Measurements from ENCODE around the gene PAX9. TPM values are rescaled to one million over a fixed set of nuclear protein-coding genes. Genes with fewer than 3 reads are reported as not detected.
A peak's percentile ranks its signal among the peaks of the same experiment; 100 is the strongest.

PAX9 gene
- total and polyA plus RNA-seq, 9 of the 15 experiments (the other 6 are each of a cell fraction or from before 2014, with no cell fraction given): 0.87 to 2.4 (median 1.3) TPM

DNA sequence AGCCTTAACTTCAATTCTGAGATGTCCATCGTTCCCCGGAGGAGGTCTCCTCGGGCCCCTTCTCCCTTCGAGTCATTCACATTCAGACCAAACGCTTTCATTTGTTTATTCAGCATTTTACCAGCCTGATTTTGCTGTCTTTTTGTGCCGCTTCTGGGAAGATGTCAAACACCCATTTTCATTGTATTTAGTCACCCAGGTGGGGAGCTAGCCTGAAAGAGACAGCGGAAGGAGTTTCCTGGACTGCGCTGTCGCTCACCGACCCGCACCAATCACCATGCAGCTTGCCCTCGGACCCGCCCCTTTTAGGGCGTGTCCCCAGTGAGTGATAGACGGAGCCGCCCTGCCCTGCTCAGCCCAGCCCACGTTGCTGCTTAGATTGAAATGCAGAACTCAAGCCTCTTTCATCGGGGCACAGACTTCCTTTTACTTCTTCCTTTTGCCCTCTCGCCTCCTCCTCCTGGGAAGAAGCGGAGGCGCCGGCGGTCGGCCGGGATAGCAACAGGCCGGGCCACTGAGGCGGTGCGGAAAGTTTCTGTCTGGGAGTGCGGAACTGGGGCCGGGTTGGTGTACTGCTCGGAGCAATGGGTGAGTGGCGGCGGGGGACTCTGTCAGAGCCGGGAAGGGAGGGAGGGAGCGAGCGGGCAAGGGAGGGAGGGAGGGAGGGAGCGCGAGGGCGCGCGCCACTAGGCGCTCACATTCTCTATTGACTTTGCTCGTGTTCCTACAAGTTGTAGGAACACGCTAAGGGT is at the start of gene PAX9 (continued):
- no peak for TF ChIP-seq DACH1 (IDR thresholded peaks at IDR 0.05; ENCODE audit: partially characterized antibody)
- TF ChIP-seq NRF1 (conservative IDR thresholded peaks at IDR 0.05 in 1 of 2, IDR thresholded peaks at IDR 0.05 in 1 of 2): peak; percentile 59 to 70
- peak; percentile 64 for TF ChIP-seq EP400 (IDR thresholded peaks at IDR 0.05)
- no peak for TF ChIP-seq HSF4 (CRISPR knock-in tag; IDR thresholded peaks at IDR 0.05; ENCODE audit: borderline replicate concordance)
- TF ChIP-seq BCL6 (CRISPR knock-in tag; IDR thresholded peaks at IDR 0.05): no peak
- TF ChIP-seq, protein P1, sequence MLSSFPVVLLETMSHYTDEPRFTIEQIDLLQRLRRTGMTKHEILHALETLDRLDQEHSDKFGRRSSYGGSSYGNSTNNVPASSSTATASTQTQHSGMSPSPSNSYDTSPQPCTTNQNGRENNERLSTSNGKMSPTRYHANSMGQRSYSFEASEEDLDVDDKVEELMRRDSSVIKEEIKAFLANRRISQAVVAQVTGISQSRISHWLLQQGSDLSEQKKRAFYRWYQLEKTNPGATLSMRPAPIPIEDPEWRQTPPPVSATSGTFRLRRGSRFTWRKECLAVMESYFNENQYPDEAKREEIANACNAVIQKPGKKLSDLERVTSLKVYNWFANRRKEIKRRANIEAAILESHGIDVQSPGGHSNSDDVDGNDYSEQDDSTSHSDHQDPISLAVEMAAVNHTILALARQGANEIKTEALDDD (IDR thresholded peaks at IDR 0.05): no peak
- TF ChIP-seq SIN3A (IDR thresholded peaks at IDR 0.05; ENCODE audit: borderline replicate concordance in 2 of 2, control insufficient read depth in 1 of 2, low read depth in 2 of 2, low read length in 2 of 2): no peak
- TF ChIP-seq, protein P2, sequence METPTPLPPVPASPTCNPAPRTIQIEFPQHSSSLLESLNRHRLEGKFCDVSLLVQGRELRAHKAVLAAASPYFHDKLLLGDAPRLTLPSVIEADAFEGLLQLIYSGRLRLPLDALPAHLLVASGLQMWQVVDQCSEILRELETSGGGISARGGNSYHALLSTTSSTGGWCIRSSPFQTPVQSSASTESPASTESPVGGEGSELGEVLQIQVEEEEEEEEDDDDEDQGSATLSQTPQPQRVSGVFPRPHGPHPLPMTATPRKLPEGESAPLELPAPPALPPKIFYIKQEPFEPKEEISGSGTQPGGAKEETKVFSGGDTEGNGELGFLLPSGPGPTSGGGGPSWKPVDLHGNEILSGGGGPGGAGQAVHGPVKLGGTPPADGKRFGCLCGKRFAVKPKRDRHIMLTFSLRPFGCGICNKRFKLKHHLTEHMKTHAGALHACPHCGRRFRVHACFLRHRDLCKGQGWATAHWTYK (CRISPR knock-in tag; IDR thresholded peaks at IDR 0.05): no peak
- TF ChIP-seq TCF7L2 (IDR thresholded peaks at IDR 0.05; ENCODE audit: low read depth, low read length): no peak
- TF ChIP-seq, protein P3, sequence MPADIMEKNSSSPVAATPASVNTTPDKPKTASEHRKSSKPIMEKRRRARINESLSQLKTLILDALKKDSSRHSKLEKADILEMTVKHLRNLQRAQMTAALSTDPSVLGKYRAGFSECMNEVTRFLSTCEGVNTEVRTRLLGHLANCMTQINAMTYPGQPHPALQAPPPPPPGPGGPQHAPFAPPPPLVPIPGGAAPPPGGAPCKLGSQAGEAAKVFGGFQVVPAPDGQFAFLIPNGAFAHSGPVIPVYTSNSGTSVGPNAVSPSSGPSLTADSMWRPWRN (IDR thresholded peaks at IDR 0.05; ENCODE audit: low read depth): no peak
- TF ChIP-seq MYC (IDR thresholded peaks at IDR 0.05; ENCODE audit: low read depth, low read length): peak; percentile 65; the same call in 1 of the 2 replicates
- no peak for TF ChIP-seq MYC (CRISPR knock-in tag; IDR thresholded peaks at IDR 0.05; ENCODE audit: borderline replicate concordance, low read depth)
- no peak for TF ChIP-seq ZBTB17 (CRISPR knock-in tag; IDR thresholded peaks at IDR 0.05)
- TF ChIP-seq, protein P4, sequence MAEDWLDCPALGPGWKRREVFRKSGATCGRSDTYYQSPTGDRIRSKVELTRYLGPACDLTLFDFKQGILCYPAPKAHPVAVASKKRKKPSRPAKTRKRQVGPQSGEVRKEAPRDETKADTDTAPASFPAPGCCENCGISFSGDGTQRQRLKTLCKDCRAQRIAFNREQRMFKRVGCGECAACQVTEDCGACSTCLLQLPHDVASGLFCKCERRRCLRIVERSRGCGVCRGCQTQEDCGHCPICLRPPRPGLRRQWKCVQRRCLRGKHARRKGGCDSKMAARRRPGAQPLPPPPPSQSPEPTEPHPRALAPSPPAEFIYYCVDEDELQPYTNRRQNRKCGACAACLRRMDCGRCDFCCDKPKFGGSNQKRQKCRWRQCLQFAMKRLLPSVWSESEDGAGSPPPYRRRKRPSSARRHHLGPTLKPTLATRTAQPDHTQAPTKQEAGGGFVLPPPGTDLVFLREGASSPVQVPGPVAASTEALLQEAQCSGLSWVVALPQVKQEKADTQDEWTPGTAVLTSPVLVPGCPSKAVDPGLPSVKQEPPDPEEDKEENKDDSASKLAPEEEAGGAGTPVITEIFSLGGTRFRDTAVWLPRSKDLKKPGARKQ (CRISPR knock-in tag; IDR thresholded peaks at IDR 0.05): peak; percentile 74; the same call in 1 of the 2 replicates
- TF ChIP-seq, protein P5, sequence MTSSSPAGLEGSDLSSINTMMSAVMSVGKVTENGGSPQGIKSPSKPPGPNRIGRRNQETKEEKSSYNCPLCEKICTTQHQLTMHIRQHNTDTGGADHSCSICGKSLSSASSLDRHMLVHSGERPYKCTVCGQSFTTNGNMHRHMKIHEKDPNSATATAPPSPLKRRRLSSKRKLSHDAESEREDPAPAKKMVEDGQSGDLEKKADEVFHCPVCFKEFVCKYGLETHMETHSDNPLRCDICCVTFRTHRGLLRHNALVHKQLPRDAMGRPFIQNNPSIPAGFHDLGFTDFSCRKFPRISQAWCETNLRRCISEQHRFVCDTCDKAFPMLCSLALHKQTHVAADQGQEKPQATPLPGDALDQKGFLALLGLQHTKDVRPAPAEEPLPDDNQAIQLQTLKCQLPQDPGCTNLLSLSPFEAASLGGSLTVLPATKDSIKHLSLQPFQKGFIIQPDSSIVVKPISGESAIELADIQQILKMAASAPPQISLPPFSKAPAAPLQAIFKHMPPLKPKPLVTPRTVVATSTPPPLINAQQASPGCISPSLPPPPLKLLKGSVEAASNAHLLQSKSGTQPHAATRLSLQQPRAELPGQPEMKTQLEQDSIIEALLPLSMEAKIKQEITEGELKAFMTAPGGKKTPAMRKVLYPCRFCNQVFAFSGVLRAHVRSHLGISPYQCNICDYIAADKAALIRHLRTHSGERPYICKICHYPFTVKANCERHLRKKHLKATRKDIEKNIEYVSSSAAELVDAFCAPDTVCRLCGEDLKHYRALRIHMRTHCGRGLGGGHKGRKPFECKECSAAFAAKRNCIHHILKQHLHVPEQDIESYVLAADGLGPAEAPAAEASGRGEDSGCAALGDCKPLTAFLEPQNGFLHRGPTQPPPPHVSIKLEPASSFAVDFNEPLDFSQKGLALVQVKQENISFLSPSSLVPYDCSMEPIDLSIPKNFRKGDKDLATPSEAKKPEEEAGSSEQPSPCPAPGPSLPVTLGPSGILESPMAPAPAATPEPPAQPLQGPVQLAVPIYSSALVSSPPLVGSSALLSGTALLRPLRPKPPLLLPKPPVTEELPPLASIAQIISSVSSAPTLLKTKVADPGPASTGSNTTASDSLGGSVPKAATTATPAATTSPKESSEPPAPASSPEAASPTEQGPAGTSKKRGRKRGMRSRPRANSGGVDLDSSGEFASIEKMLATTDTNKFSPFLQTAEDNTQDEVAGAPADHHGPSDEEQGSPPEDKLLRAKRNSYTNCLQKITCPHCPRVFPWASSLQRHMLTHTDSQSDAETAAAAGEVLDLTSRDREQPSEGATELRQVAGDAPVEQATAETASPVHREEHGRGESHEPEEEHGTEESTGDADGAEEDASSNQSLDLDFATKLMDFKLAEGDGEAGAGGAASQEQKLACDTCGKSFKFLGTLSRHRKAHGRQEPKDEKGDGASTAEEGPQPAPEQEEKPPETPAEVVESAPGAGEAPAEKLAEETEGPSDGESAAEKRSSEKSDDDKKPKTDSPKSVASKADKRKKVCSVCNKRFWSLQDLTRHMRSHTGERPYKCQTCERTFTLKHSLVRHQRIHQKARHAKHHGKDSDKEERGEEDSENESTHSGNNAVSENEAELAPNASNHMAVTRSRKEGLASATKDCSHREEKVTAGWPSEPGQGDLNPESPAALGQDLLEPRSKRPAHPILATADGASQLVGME (CRISPR knock-in tag; IDR thresholded peaks at IDR 0.05): no peak
- TF ChIP-seq NCOA2 (IDR thresholded peaks at IDR 0.05; ENCODE audit: partially characterized antibody in 2 of 2): no peak
- TF ChIP-seq SRSF7 (optimal IDR thresholded peaks at IDR 0.05; ENCODE audit: low read depth, low read length): no peak

All from K562 (cell line).